GM19468 (cell line): ENCODE data around the gene KCNMA1.
"Not testable (repeated sequence)": the region's sequence is repeated elsewhere in the genome, so short reads cannot be mapped to it uniquely, and the experiment has no call there.

Source experiments
- ATAC-seq: cut with Tn5 transposase; IDR thresholded peaks from one replicate; pipeline ENCODE4 v1.9.1; 2021; ENCODE audit warnings: mild to moderate bottlenecking, moderate library complexity, moderate number of reproducible peaks; ENCODE audit not compliant: unreplicated experiment; ENCODE audit errors: extremely low read depth

KCNMA1 gene

DNA sequence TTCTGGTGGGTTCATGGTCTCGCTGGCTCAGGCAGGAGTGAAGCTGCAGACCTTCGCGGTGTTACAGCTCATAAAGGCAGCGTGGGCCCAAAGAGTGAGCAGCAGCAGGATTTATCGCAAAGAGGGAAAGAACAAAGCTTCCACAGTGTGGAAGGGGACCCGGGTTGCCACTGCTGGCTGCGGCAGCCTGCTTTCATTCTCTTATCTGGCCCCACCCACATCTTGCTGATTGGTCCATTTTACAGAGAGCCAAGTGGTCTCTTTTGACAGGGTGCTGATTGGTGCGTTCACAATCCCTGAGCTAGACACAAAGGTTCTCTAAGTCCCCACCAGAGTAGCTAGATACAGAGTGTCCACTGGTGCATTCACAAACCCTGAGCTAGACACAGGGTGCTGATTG is 47.9 kb downstream of the KCNMA1 start:
- not testable (repeated sequence) for ATAC-seq

DNA sequence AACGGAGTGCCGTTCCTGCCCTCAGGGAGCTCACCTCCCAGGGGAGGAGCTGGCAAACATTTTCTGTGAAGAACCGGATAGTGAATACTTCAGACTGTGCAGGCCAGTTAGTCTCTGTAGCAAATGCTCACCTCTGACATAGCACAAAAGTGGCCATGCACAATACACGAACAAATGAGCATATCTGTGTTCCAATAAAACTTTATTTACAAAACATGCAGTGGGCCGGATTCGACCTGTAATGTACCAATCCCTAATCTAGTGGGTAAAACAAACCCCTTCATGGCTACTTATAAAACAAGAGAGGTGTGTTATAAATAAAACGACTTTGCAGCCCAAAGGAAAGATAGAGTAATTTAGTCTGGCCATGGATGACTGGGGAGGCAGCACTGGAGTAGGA is 48.7 kb downstream of the KCNMA1 start:
- no peak for ATAC-seq

DNA sequence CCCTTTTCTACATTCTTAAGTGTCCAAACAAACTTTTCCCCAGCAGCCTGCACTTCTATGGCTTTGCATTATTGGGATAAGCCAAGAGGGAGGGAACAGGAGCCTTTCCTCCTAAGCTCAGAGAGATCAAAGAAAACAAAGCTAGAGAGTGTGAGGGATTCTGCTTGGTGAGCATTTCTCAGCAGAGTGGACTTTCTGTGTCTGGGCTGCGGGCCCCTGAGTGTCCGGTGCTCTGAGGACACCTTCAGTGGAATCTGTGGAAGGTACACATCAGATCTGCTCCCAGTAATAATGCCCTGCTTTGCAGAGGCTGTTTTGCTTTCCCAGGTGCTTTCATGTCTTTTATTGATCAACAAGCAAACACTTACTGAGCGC is 50.2 kb downstream of the KCNMA1 start:
- no peak for ATAC-seq

DNA sequence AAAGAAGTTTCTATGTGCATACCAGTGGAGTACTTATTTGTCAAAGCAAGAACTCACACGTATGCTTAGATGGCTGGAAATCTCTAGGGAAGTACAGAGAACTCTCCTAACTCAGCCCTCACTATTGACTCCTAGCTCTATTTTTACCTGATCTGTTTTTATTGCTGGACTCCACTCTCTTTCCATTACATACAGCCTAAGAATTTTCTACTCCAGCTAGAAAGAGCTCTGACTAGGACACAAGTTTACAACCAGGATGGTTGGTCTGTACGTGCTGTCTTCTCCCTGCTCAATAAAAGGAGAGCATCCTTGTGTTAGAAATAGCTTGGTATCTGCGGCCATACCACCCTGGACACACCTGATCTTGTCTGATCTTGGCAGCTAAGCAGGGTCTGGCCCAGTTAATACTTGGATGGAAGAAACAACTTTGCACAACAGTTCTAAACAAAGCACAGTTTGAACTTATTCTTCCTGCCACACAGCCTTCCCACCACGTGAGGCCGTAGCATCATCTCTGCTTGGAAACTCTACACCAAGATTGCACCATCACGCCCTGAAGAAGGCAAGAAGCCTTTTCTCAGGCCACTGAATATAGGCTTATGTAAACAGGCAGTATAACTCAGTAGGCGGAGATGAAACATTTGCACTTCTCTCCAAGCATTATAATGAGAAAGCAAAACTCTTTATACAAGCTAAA is 50.7 kb downstream of the KCNMA1 start:
- no peak for ATAC-seq

DNA sequence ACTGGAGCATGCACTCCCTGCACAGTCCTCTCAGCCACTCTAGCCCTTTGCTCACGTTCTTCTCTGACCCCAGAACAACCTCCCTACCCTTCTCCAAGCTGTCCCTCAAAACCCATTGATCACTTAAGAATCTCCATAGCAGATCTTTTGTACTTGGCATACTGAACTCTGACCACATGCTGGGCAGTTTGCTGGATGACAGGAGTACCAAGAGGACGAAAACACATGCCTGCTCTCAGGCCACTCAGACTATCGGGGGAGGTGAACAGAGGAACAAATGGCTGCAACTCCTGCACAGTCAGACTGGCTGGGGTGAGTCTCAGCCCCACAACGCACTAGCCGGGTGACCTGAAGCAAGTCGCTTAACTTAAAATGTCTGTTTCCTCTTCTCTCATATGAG is 52.7 kb downstream of the KCNMA1 start:
- no peak for ATAC-seq

- no peak for ATAC-seq
Measured at GRCh38 chr10:77583527-77583926, 54.1 kb downstream of the KCNMA1 start.

DNA sequence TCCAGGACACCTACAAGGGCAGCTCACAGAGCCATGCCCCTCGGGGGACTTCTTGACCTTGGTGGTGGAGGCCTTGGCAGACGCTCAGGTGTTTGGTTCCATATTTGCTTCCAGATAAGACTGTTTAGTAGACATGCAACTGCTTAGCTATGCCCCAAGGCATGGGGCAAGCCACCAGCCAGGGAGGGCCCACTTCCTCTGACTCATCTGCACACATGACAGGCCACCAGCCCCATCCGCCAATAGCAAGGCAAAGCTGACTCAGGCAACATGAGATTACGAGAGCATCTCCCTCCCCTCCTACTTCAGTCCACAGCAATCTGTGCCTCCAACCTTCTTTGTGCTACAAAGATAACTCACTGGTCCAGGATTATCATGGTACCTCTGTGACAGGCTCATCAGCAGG is 54.9 kb downstream of the KCNMA1 start:
- ATAC-seq, result no peak

GRCh38 chr10:77581738-77582137 is 55.9 kb downstream of the KCNMA1 start:
- ATAC-seq, result no peak

- no peak for ATAC-seq
Measured at GRCh38 chr10:77580482-77580881, 57.1 kb downstream of the KCNMA1 start.

DNA sequence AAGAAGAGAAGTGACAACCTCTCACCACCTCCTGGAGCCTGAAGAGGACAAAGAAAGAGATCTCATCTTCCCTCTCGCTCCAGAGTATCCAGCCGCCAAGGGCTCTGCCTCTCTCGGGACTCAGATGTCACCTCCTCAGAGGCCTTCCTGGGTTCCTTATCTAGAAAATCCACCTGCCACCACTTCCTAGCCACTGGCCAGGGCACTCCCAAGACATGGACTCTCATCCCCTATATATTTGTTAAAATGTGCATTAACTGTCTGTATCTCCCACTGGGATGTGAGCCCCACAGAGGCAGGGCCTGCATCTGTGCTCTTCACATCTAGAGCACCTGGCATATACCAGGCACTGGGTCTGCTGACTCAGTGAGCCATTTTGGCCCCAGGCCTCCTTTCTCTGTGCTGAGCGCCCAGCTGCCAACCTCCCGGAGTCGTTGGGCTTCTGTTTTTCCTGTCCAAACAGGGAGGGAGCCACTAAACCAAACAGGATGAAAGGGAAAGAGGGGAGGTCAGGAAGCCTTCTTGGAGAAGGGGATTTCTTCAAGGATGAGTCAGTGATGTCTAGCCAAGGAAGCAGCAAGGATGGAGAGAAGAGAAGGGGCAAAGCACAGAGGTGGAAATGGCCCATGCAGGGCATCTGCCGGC is 58.9 kb downstream of the KCNMA1 start:
- no peak for ATAC-seq

- no peak for ATAC-seq
Measured at GRCh38 chr10:77577666-77578229, 59.9 kb downstream of the KCNMA1 start.

DNA sequence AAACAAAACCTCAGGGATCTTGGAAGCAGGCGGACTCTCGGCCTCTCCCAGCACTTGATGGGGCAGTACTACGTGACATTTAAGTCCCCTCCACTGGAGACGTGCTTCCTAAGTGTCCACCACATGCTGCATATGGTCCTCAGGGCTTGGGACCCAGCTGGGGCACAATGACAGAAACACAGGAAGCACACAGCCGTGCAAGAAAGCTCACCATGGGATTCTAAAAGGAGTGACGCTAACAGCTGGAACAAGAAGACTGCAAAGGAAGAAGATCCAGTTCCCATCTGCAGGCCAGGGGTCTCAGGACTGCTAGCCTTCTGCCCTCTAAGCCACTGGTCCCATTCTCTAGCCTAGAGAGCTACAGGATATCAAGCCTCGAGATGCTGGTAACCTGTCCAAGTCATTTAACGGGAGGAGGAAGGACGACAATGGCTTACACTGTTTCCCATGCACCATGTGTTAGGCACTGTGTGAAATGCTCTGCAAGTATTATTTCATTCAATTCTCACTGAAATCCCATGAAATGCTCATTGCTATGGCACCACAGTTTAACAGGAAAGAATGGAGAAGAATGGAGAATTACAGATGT is 61.1 kb downstream of the KCNMA1 start:
- no peak for ATAC-seq

DNA sequence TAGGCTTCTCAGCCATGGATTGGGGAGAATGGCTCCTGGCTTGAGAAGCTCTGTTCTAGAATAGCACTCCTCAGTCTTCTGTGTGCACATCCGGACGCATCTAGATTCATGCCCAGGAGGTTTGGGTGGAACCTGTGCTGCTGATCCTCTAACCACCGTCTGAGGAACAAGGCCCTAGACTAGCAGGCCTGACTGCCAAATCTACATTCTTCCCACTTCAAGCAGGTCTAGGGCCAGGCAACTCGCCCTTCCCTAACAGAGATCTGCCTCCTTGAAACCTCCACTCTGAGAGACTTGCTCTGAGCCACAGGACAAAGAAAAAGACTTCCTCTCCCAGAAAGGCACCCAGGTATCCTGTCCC is 61.6 kb downstream of the KCNMA1 start:
- no peak for ATAC-seq

DNA sequence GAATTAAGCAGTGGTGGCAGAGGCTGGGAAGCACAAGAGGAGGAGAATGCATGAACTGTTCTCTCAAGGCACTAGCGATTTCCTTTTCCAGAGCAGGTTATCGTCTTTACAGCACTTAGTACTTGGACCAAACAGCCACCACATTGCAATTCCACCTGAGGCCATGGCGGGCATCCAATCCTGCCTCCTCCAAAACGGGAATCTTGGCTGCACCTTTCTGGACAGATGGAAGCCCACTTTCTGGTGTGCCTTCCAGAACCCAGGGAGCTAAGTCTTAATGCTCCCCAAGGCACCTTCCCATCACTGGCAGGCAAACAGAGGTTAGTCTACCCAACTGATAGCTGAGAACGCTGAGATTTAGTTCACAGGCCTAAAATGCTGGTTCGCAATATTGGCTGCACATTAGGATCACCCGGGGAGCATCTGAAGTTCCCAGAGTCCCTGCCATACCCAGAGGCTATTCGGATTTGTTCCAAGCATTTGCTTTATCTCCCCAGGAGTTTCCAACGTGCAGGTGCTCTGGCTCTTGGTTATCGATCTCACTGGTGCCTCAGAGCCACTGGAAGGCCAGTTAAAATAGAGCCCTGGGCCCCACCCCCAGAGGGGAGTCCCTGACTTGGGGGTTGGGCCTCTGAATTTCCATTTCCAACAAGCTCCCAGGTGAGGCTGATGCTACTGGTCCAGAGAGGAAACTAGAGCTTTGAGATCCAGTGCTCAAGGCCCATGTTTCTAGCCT is 62.2 kb downstream of the KCNMA1 start:
- no peak for ATAC-seq

- ATAC-seq, result no peak
Measured at GRCh38 chr10:77574438-77574837, 63.2 kb downstream of the KCNMA1 start.

GRCh38 chr10:77572520-77572919 is 65.1 kb downstream of the KCNMA1 start:
- not testable (repeated sequence) for ATAC-seq

- ATAC-seq, result no peak
Measured at GRCh38 chr10:77571490-77571889, 66.1 kb downstream of the KCNMA1 start.

- ATAC-seq, result no peak
Measured at GRCh38 chr10:77566914-77567566, 70.6 kb downstream of the KCNMA1 start.

GRCh38 chr10:77566236-77566635 is 71.4 kb downstream of the KCNMA1 start:
- ATAC-seq, result no peak

DNA sequence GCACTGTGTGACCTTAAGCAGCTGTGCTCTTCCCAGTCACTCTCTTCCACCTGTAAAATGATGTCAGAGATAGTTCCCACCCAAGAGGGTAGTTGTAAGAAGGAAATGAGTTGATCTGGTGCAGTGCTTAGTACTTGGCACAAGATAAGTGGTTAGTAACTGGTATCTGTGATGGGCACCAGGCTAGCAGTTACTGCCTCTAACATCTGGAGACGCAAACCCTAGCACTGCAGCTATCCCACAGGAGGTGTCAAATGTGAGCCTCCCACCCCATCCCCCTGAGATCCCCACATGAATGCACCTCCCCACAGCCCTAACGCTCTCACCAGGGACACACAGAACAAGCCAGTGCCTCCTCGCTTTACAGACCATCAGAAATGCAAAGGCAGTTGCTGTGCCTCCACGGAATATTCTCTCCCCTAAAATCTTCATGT is 72.0 kb downstream of the KCNMA1 start:
- no peak for ATAC-seq
